K562 (cell line): ENCODE results near the gene XCL2. TPM values are rescaled to one million over a fixed set of nuclear protein-coding genes. Genes with fewer than 3 reads are reported as not detected.

Experiments used
- ATAC-seq: fragments of 200-7000 bp; cut with Tn5 transposase; 3 replicates; pipeline ENCODE4 v1.9.1; 2020; ENCODE audit warnings: moderate library complexity
- BruUV-seq: library from RNA; stranded (reverse); fragments of 400-500 nt; replicated peaks from 2 replicates; lab custom pipeline; 2021; lab: Mats Ljungman, UMichigan
- CTCF ChIA-PET: fragments of 300-600 bp; formaldehyde crosslinking; extraction: SDS; loops from one replicate; lab custom pipeline; 2021; ENCODE audit warnings: low intra/inter-chr PET ratio; lab: Yijun Ruan, JAX
- POLR2A ChIA-PET: fragments of 300-600, 350-650 bp; sonication (Branson Sonifier 250); formaldehyde crosslinking; extraction: SDS; loops from one replicate; lab custom pipeline; 2021; ENCODE audit warnings: antibody characterized with exemption, inconsistent platforms; lab: Yijun Ruan, JAX
- DNase-seq, 4 experiments: peaks; one replicate each; pipeline versions ENCODE4 v3.0.0 to v3.0.0-alpha.2; 2011 to 2018; ENCODE audit warnings: low spot score in 3 of 4, mixed read lengths in 3 of 4; ENCODE audit errors: extremely low read depth in 1 of 4
- FAIRE-seq: peaks from 2 replicates; lab custom pipeline; 2011; peaks lifted over from hg19 to GRCh38; lab: Jason Lieb, UNC
- H2AFZ ChIP-seq: 2 replicates; pipeline ENCODE4 v1.6.0; 2011; ENCODE audit warnings: low read depth, low read length, control low read depth, inconsistent platforms
- H3K27ac ChIP-seq: fragments of 200-600 bp; 3 replicates; pipeline ENCODE4 v1.8.0; 2011; ENCODE audit warnings: low read depth, mild to moderate bottlenecking, control low read depth, inconsistent platforms, low read length, moderate library complexity, mixed read lengths; ENCODE audit errors: extremely low read depth
- H3K27me3 ChIP-seq, 2 experiments: fragments of 300-600 bp in 1 of 2; 2 replicates in 1 of 2; 3 replicates in 1 of 2; pipeline versions ENCODE4 v1.6.0 to v1.8.0; 2011; ENCODE audit warnings: inconsistent platforms in 2 of 2, low read length in 2 of 2, mild to moderate bottlenecking in 1 of 2, mixed read lengths in 1 of 2, moderate library complexity in 1 of 2; ENCODE audit not compliant: control insufficient read depth in 2 of 2, insufficient read depth in 2 of 2
- H3K36me3 ChIP-seq: fragments of 300-600 bp; 3 replicates; pipeline ENCODE4 v1.8.0; 2011; ENCODE audit warnings: mild to moderate bottlenecking, low read length, inconsistent platforms; ENCODE audit not compliant: control insufficient read depth, insufficient read depth
- H3K4me1 ChIP-seq, 2 experiments: fragments of 200-600 bp in 1 of 2; replicated peaks in 1 of 2; 2 replicates in 1 of 2; 3 replicates in 1 of 2; pipeline versions ENCODE4 v1.5.1 to v1.8.0; 2011; ENCODE audit warnings: inconsistent platforms in 2 of 2, low read length in 2 of 2, mild to moderate bottlenecking in 1 of 2, mixed read lengths in 1 of 2, moderate library complexity in 1 of 2; ENCODE audit not compliant: control insufficient read depth in 2 of 2, insufficient read depth in 2 of 2
- H3K4me2 ChIP-seq: 2 replicates; pipeline ENCODE4 v1.6.1; 2011; ENCODE audit warnings: low read length, control low read depth, inconsistent platforms, mixed read lengths; ENCODE audit not compliant: insufficient read depth
- H3K4me3 ChIP-seq: fragments of 200-600 bp; sonication (generic), shearing (Covaris generic); 2 replicates; pipeline ENCODE4 v1.5.1; 2016; ENCODE audit warnings: control low read depth, inconsistent platforms
- H3K79me2 ChIP-seq: fragments of 200-600 bp; 3 replicates; pipeline ENCODE4 v1.8.0; 2011; ENCODE audit warnings: low read length, inconsistent platforms; ENCODE audit not compliant: control insufficient read depth, insufficient read depth
- H3K9ac ChIP-seq, 2 experiments: 2 replicates each; pipeline versions ENCODE4 v1.6.0 to v1.6.1; 2011; ENCODE audit warnings: low read depth in 2 of 2, low read length in 2 of 2, control low read depth in 1 of 2, inconsistent platforms in 1 of 2, mild to moderate bottlenecking in 1 of 2, mixed read lengths in 1 of 2; ENCODE audit not compliant: insufficient read depth in 1 of 2
- H3K9me1 ChIP-seq: one replicate; pipeline ENCODE4 v1.6.0; 2011; ENCODE audit warnings: inconsistent platforms, mild to moderate bottlenecking, low read length, moderate library complexity; ENCODE audit not compliant: control insufficient read depth, insufficient read depth
- H3K9me3 ChIP-seq: replicated peaks from 2 replicates; pipeline ENCODE4 v1.5.1; 2011; ENCODE audit warnings: low read depth, low read length, inconsistent platforms; ENCODE audit not compliant: control insufficient read depth, insufficient read depth
- H4K20me1 ChIP-seq: replicated peaks from 2 replicates; pipeline ENCODE4 v1.6.1; 2011; ENCODE audit warnings: low read length, inconsistent platforms, mixed read lengths; ENCODE audit not compliant: control insufficient read depth, insufficient read depth
- ARID2 ChIP-seq: fragments of 450-650 bp; IDR thresholded peaks from 2 replicates; pipeline ENCODE4 v1.6.1; 2017; ENCODE audit warnings: antibody characterized with exemption, mild to moderate bottlenecking
- HBP1 ChIP-seq: fragments of 450-650 bp; formaldehyde crosslinking; IDR thresholded peaks from 2 replicates; pipeline ENCODE4 v1.4.0; 2022; ENCODE audit warnings: missing genetic modification characterization
- MAFK ChIP-seq: IDR thresholded peaks from 2 replicates; pipeline ENCODE4 v1.6.1; 2011; ENCODE audit warnings: low read length, improper control_type of control experiment
- SRSF9 ChIP-seq: fragments of 200-400 bp; formaldehyde crosslinking; IDR thresholded peaks from 2 replicates; pipeline ENCODE4 v1.6.1; 2017; ENCODE audit warnings: low read depth, low read length, borderline replicate concordance
- STAT5A ChIP-seq: IDR thresholded peaks from 2 replicates; pipeline ENCODE4 v1.6.1; 2012; ENCODE audit warnings: low read length, inconsistent platforms, borderline replicate concordance
- WGBS: fragments of 100-300 bp; shearing (Covaris generic); methylation state at CpG from one replicate; pipeline ENCODE4 v1.1.6; 2016; ENCODE audit warnings: low coverage, mixed read lengths; ENCODE audit not compliant: insufficient coverage; ENCODE audit errors: missing lambda C conversion rate; 5-methylcytosine and 5-hydroxymethylcytosine counted together
- in situ Hi-C: fragments of 300-500 bp; cut with MboI; formaldehyde crosslinking; loops from 4 replicates; pipeline ENCODE4 v1.15.0; 2018; ENCODE audit warnings: inconsistent platforms, mixed read lengths
- intact Hi-C: fragments of 100-400 bp; cut with micrococcal nuclease; formaldehyde crosslinking; loops from 2 replicates; pipeline ENCODE4 v1.14.2; 2022
- polyA plus RNA-seq, 8 experiments: library from polyadenylated mRNA; depleted of rRNA in 4 of 8; stranded (reverse) in 5 of 8; unstranded in 3 of 8; fragments of >200 nt; fragmentation: Nextera tagmentation in 2 of 8; fragmentation: Illumina TruSeq in 1 of 8; extraction: Ambion mirVana in 2 of 8; extraction: Trizol in 1 of 8; gene quantifications; 2 replicates each; pipeline versions ENCODE4 v1.2.1 to v1.2.3, GENCODE V29; 2011 to 2014; ENCODE audit warnings: inconsistent platforms in 1 of 8, missing spikeins in 1 of 8
- total RNA-seq, 7 experiments: library from RNA; depleted of rRNA in 6 of 7; stranded (reverse); fragments of >200 nt in 6 of 7; fragmentation: Illumina TruSeq in 2 of 7; extraction: Trizol in 2 of 7; gene quantifications; 2 replicates each; pipeline versions ENCODE4 v1.2.1 to v1.2.3, GENCODE V29; 2011 to 2021; ENCODE audit warnings: low replicate concordance in 1 of 7

The XCL2 gene
- total and polyA plus RNA-seq, 9 of the 15 experiments (the other 6 are each of a cell fraction or from before 2014, with no cell fraction given): not detected

- Histone ChIP-seq H2AFZ (no peak overlapping the region), H3K4me1 (no peaks in the 10 kb centered on the region)
- no peak for TF ChIP-seq MAFK
- no peak for TF ChIP-seq STAT5A
- TF ChIP-seq HBP1: no peak
- TF ChIP-seq SRSF9: no peak
- TF ChIP-seq ARID2: no peak
- TF ChIP-seq, all 486 proteins: peak for 0
- 0% methylated on average over 1 of the region's 1 CpG for WGBS
- no peaks in the 10 kb centered on the region for H3K9me3 ChIP-seq
- no peak overlapping the region for H3K4me2 ChIP-seq
- no TSS peak for BruUV-seq
- FAIRE-seq: no peak
- ATAC-seq: no peak
- H4K20me1 ChIP-seq: no peaks in the 10 kb centered on the region
- no peak for DNase-seq
- no peak overlapping the region for H3K27ac ChIP-seq
- CTCF ChIA-PET: no interaction called here
- peaks cover 0 to 3% of the 10 kb centered on the region in 2 experiments; a peak in 2 of 5 replicates for H3K27me3 ChIP-seq
- H3K4me3 ChIP-seq: no peak overlapping the region
- H3K9ac ChIP-seq: no peak overlapping the region
- POLR2A ChIA-PET: no interaction called here
- no peaks in the 10 kb centered on the region for H3K36me3 ChIP-seq
- in situ Hi-C loops (no loop called here), intact Hi-C loops (no loop called here)
- no peaks in the 10 kb centered on the region for H3K79me2 ChIP-seq
- no peaks in the 10 kb centered on the region for H3K9me1 ChIP-seq
These were observed 25.0 kb downstream of the XCL2 start for GRCh38 chr1:168518813-168519212.
